Neural progenitor cell (in vitro differentiated cells): ENCODE data around the gene ARL6IP6. TPM values are rescaled to one million over a fixed set of nuclear protein-coding genes. Genes with fewer than 3 reads are reported as not detected.
A peak's percentile ranks its signal among the peaks of the same experiment; 100 is the strongest.
"Not testable (repeated sequence)": the region's sequence is repeated elsewhere in the genome, so short reads cannot be mapped to it uniquely, and the experiment has no call there.

Experiments used
- DNase-seq: peaks from one replicate; pipeline ENCODE4 v3.0.0-alpha.2; 2016; ENCODE audit warnings: low spot score
- H2AFZ ChIP-seq: fragments of 200-600 bp; sonication (generic); replicated peaks from 2 replicates; pipeline ENCODE4 v1.6.1; 2016; ENCODE audit warnings: antibody characterized with exemption
- H3F3A ChIP-seq: fragments of 200-600 bp; sonication (generic); 2 replicates; pipeline ENCODE4 v1.6.1; 2016; ENCODE audit warnings: antibody characterized with exemption, low read depth
- H3K27ac ChIP-seq: fragments of 200-600 bp; sonication (generic); 2 replicates; pipeline ENCODE4 v1.5.1; 2016; ENCODE audit warnings: mild to moderate bottlenecking
- H3K27me3 ChIP-seq: fragments of 200-600 bp; sonication (generic); 2 replicates; pipeline ENCODE4 v1.6.1; 2016; ENCODE audit warnings: mild to moderate bottlenecking, moderate library complexity
- H3K36me3 ChIP-seq: fragments of 200-600 bp; sonication (generic); 2 replicates; pipeline ENCODE4 v1.5.1; 2016
- H3K4me1 ChIP-seq: fragments of 200-600 bp; sonication (generic); 2 replicates; pipeline ENCODE4 v1.6.1; 2016; ENCODE audit warnings: mixed run types
- H3K4me2 ChIP-seq: fragments of 200-600 bp; sonication (generic); 2 replicates; pipeline ENCODE4 v1.6.1; 2016
- H3K4me3 ChIP-seq: fragments of 200-600 bp; sonication (generic); 2 replicates; pipeline ENCODE4 v1.5.1; 2016
- H3K79me2 ChIP-seq: fragments of 200-600 bp; sonication (generic); 2 replicates; pipeline ENCODE4 v1.6.1; 2016; ENCODE audit warnings: low read depth
- H3K9ac ChIP-seq: fragments of 200-600 bp; sonication (generic); 2 replicates; pipeline ENCODE4 v1.6.1; 2016
- H3K9me3 ChIP-seq: fragments of 200-600 bp; sonication (generic); 2 replicates; pipeline ENCODE4 v1.5.1; 2016; ENCODE audit warnings: low read depth
- H4K20me1 ChIP-seq: fragments of 200-600 bp; sonication (generic); 2 replicates; pipeline ENCODE4 v1.6.1; 2016; ENCODE audit warnings: low read depth
- H3K27ac Mint-ChIP-seq: 3 replicates; pipeline ENCODE4 v1.8.0; 2021; ENCODE audit warnings: mixed read lengths
- H3K27me3 Mint-ChIP-seq: 2 replicates; pipeline ENCODE4 v1.8.0; 2022; ENCODE audit warnings: low read depth, mild to moderate bottlenecking, inconsistent platforms, moderate library complexity, mixed read lengths; ENCODE audit not compliant: insufficient read depth
- H3K36me3 Mint-ChIP-seq: 3 replicates; pipeline ENCODE4 v1.8.0; 2021; ENCODE audit warnings: mixed read lengths
- H3K4me1 Mint-ChIP-seq: 3 replicates; pipeline ENCODE4 v1.8.0; 2021; ENCODE audit warnings: mixed read lengths
- H3K4me3 Mint-ChIP-seq: 3 replicates; pipeline ENCODE4 v1.8.0; 2021; ENCODE audit warnings: mild to moderate bottlenecking, moderate library complexity, mixed read lengths
- H3K9me3 Mint-ChIP-seq: 3 replicates; pipeline ENCODE4 v1.8.0; 2020; ENCODE audit warnings: mixed read lengths
- CTCF ChIP-seq: fragments of 200-600 bp; sonication (generic); IDR thresholded peaks from 2 replicates; pipeline ENCODE4 v1.5.1; 2017; ENCODE audit warnings: antibody characterized with exemption, mild to moderate bottlenecking
- EZH2 ChIP-seq: fragments of 200-600 bp; sonication (generic); IDR thresholded peaks from 2 replicates; pipeline ENCODE4 v1.6.1; 2017; ENCODE audit warnings: antibody characterized with exemption, mild to moderate bottlenecking, moderate library complexity
- EZH2phosphoT487 ChIP-seq: fragments of 200-600 bp; sonication (generic); IDR thresholded peaks from 2 replicates; pipeline ENCODE4 v1.6.1; 2017; ENCODE audit warnings: antibody characterized with exemption
- total RNA-seq: library from RNA; depleted of rRNA; stranded (reverse); fragments of >200 nt; gene quantifications from 2 replicates; pipeline ENCODE4 v1.2.3, GENCODE V29; 2015; ENCODE audit warnings: low replicate concordance

ARL6IP6 gene
- total RNA-seq, 1 donor from 2014 or later: 104 TPM

GRCh38 chr2:152762202-152762601, 43.8 kb downstream of the ARL6IP6 start:
- H3K9ac ChIP-seq: no peak overlapping the region
- no peaks in the 10 kb centered on the region for H3K9me3 ChIP-seq
- H3F3A ChIP-seq: peaks cover 16% of the 10 kb centered on the region
- H3K4me3 Mint-ChIP-seq: no peak overlapping the region
- no peak overlapping the region for H3K4me2 ChIP-seq
- H3K36me3 Mint-ChIP-seq: peaks cover 24% of the 10 kb centered on the region
- no peaks in the 10 kb centered on the region for H3K27me3 ChIP-seq
- H3K9me3 Mint-ChIP-seq: no peaks in the 10 kb centered on the region
- DNase-seq: peak; percentile 30
- H3K4me1 Mint-ChIP-seq: peaks cover 9% of the 10 kb centered on the region
- peaks cover 5% of the 10 kb centered on the region for H3K4me1 ChIP-seq
- H2AFZ ChIP-seq: no peak overlapping the region
- H3K4me3 ChIP-seq: no peak overlapping the region
- H3K27me3 Mint-ChIP-seq: no peaks in the 10 kb centered on the region
- no peak for TF ChIP-seq EZH2
- TF ChIP-seq EZH2phosphoT487: no peak
- no peak for TF ChIP-seq CTCF
- H3K79me2 ChIP-seq: no peaks in the 10 kb centered on the region
- no peaks in the 10 kb centered on the region for H4K20me1 ChIP-seq
- no peak overlapping the region for H3K27ac Mint-ChIP-seq
- H3K36me3 ChIP-seq: peaks cover 4% of the 10 kb centered on the region
- peak overlapping the region; percentile 7 for H3K27ac ChIP-seq

- not testable (repeated sequence) for H3K27ac Mint-ChIP-seq, H2AFZ ChIP-seq, H3K9me3 Mint-ChIP-seq, DNase-seq, H4K20me1 ChIP-seq, H3K9me3 ChIP-seq, H3K9ac ChIP-seq, H3K4me3 ChIP-seq, H3K27me3 Mint-ChIP-seq, H3K4me1 ChIP-seq, H3K27me3 ChIP-seq, H3K79me2 ChIP-seq, H3K36me3 ChIP-seq, H3K4me2 ChIP-seq, H3K4me1 Mint-ChIP-seq, H3K4me3 Mint-ChIP-seq
- Histone ChIP-seq H3F3A (peaks cover 16% of the 10 kb centered on the region), H3K27ac (peak overlapping the region; percentile 18)
- H3K36me3 Mint-ChIP-seq: peaks cover 22% of the 10 kb centered on the region
Measured at GRCh38 chr2:152763208-152763607, 44.8 kb downstream of the ARL6IP6 start.

GRCh38 chr2:152763651-152764050, 45.2 kb downstream of the ARL6IP6 start:
- TF ChIP-seq EZH2phosphoT487 (no peak), EZH2 (no peak), CTCF (no peak)
- DNase-seq: no peak
- no peak overlapping the region for H3K4me3 Mint-ChIP-seq
- H3K4me1 Mint-ChIP-seq: peaks cover 9% of the 10 kb centered on the region
- peaks cover 17% of the 10 kb centered on the region for H3K36me3 Mint-ChIP-seq
- Histone ChIP-seq H3K4me1 (peaks cover 5% of the 10 kb centered on the region), H3K27me3 (no peaks in the 10 kb centered on the region), H3K79me2 (no peaks in the 10 kb centered on the region), H3K9ac (no peak overlapping the region), H3K4me2 (no peak overlapping the region), H3K36me3 (peaks cover 4% of the 10 kb centered on the region), H2AFZ (no peak overlapping the region), H3K27ac (no peak overlapping the region), H4K20me1 (no peaks in the 10 kb centered on the region), H3F3A (peaks cover 16% of the 10 kb centered on the region), H3K4me3 (no peak overlapping the region), H3K9me3 (no peaks in the 10 kb centered on the region)
- H3K9me3 Mint-ChIP-seq: no peaks in the 10 kb centered on the region
- no peak overlapping the region for H3K27ac Mint-ChIP-seq
- no peaks in the 10 kb centered on the region for H3K27me3 Mint-ChIP-seq

GRCh38 chr2:152766928-152767327, 48.5 kb downstream of the ARL6IP6 start:
- no peaks in the 10 kb centered on the region for H4K20me1 ChIP-seq
- no peak overlapping the region for H3K4me3 ChIP-seq
- no peak overlapping the region for H3K4me3 Mint-ChIP-seq
- no peak overlapping the region for H3K27ac Mint-ChIP-seq
- H3K9ac ChIP-seq: no peak overlapping the region
- H3K9me3 Mint-ChIP-seq: no peaks in the 10 kb centered on the region
- peaks cover 13% of the 10 kb centered on the region for H3F3A ChIP-seq
- H3K36me3 ChIP-seq: no peaks in the 10 kb centered on the region
- no peak for DNase-seq
- H3K4me2 ChIP-seq: no peak overlapping the region
- H3K4me1 ChIP-seq: peaks cover 4% of the 10 kb centered on the region
- no peaks in the 10 kb centered on the region for H3K9me3 ChIP-seq
- H3K79me2 ChIP-seq: no peaks in the 10 kb centered on the region
- TF ChIP-seq EZH2phosphoT487 (no peak), CTCF (no peak), EZH2 (no peak)
- peaks cover 4% of the 10 kb centered on the region for H3K4me1 Mint-ChIP-seq
- no peaks in the 10 kb centered on the region for H3K27me3 ChIP-seq
- H3K27ac ChIP-seq: no peak overlapping the region
- H2AFZ ChIP-seq: no peak overlapping the region
- no peaks in the 10 kb centered on the region for H3K27me3 Mint-ChIP-seq
- peaks cover 7% of the 10 kb centered on the region for H3K36me3 Mint-ChIP-seq
